Measurements from ENCODE around the gene REEP6.

- TF ChIP-seq CTCF (IDR thresholded peaks at IDR 0.05) (no peak), POLR2AphosphoS5 (IDR thresholded peaks at IDR 0.05; ENCODE audit: low read depth, low read length) (no peak), REST (IDR thresholded peaks at IDR 0.05; ENCODE audit: insufficient read depth in 1 of 2, low read depth in 2 of 2, low read length in 1 of 2) (no peak), TCF7L2 (IDR thresholded peaks at IDR 0.05; ENCODE audit: low read depth, low read length) (no peak), SIN3A (IDR thresholded peaks at IDR 0.05; ENCODE audit: borderline replicate concordance, insufficient read depth, low read depth, low read length) (no peak)
These were observed 19.8 kb downstream of the REEP6 start for GRCh38 chr19:1510807-1511206.

Data from Panc1 (cell line).